Neural crest cell (in vitro differentiated cells): ENCODE measurements around the gene GPHB5. TPM values are rescaled to one million over a fixed set of nuclear protein-coding genes. Genes with fewer than 3 reads are reported as not detected.

Source experiments
- DNase-seq: peaks from one replicate; pipeline ENCODE4 v3.0.0; 2021; ENCODE audit warnings: low read depth, mixed read lengths, low spot score
- H3K27ac Mint-ChIP-seq: one replicate; pipeline ENCODE4 v1.8.0; 2021; ENCODE audit warnings: mild to moderate bottlenecking, mixed read lengths; ENCODE audit not compliant: unreplicated experiment
- H3K27me3 Mint-ChIP-seq: 2 replicates; pipeline ENCODE4 v1.8.0; 2021; ENCODE audit warnings: low read depth, mild to moderate bottlenecking, mixed read lengths
- H3K36me3 Mint-ChIP-seq: 2 replicates; pipeline ENCODE4 v1.8.0; 2021; ENCODE audit warnings: low read depth, mild to moderate bottlenecking, mixed read lengths
- H3K4me1 Mint-ChIP-seq: 2 replicates; pipeline ENCODE4 v1.8.0; 2021; ENCODE audit warnings: mixed read lengths
- H3K4me3 Mint-ChIP-seq: one replicate; pipeline ENCODE4 v1.8.0; 2021; ENCODE audit warnings: mild to moderate bottlenecking, mixed read lengths
- H3K9me3 Mint-ChIP-seq: 2 replicates; pipeline ENCODE4 v1.8.0; 2021; ENCODE audit warnings: mixed read lengths
- total RNA-seq: library from RNA; stranded (reverse); gene quantifications from 2 replicates; pipeline ENCODE4 v1.2.1, GENCODE V29; 2021
- TF ChIP-seq, protein P1 (sequence below): fragments of 200-600 bp; sonication (generic); conservative IDR thresholded peaks from 2 replicates; pipeline ENCODE4 v1.5.0; 2021; ENCODE audit warnings: antibody characterized with exemption, mild to moderate bottlenecking

GPHB5 gene
- total RNA-seq, 1 donor from 2014 or later, result not detected

DNA sequence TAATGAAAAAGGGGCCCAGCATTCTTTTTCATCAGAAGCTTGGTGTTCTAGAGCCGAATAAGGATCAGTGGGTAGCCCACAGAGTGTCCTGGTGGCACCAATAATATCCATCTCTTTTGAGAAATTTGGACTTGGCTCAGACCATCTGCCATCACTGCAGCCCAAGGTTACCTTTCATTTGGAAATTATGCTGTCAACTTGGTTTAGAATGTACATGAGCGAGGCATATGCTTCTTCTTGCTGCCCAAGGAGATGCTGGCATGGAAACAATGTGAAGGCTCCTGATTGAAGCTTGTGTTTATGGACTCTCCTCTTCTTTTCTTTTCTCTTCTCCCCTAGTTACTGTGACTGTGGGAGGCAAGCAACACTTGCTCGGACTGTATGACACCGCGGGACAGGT is 50.0 kb downstream of the GPHB5 start:
- H3K27ac Mint-ChIP-seq, result no peak overlapping the region
- no peaks in the 10 kb centered on the region for H3K4me1 Mint-ChIP-seq
- no peaks in the 10 kb centered on the region for H3K27me3 Mint-ChIP-seq
- H3K4me3 Mint-ChIP-seq, result no peak overlapping the region
- DNase-seq, result no peak
- H3K9me3 Mint-ChIP-seq, result peaks cover 9% of the 10 kb centered on the region
- TF ChIP-seq, protein P1, sequence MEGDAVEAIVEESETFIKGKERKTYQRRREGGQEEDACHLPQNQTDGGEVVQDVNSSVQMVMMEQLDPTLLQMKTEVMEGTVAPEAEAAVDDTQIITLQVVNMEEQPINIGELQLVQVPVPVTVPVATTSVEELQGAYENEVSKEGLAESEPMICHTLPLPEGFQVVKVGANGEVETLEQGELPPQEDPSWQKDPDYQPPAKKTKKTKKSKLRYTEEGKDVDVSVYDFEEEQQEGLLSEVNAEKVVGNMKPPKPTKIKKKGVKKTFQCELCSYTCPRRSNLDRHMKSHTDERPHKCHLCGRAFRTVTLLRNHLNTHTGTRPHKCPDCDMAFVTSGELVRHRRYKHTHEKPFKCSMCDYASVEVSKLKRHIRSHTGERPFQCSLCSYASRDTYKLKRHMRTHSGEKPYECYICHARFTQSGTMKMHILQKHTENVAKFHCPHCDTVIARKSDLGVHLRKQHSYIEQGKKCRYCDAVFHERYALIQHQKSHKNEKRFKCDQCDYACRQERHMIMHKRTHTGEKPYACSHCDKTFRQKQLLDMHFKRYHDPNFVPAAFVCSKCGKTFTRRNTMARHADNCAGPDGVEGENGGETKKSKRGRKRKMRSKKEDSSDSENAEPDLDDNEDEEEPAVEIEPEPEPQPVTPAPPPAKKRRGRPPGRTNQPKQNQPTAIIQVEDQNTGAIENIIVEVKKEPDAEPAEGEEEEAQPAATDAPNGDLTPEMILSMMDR, result no peak
- peaks cover 12% of the 10 kb centered on the region for H3K36me3 Mint-ChIP-seq

- peak overlapping the region; percentile 29 for H3K27ac Mint-ChIP-seq
Observed at GRCh38 chr14:63267171-63267570, 51.6 kb downstream of the GPHB5 start.

GRCh38 chr14:63266106-63266505 is 52.6 kb downstream of the GPHB5 start:
- H3K27ac Mint-ChIP-seq, result no peak overlapping the region
- TF ChIP-seq, protein P1, result no peak
- H3K4me1 Mint-ChIP-seq, result no peaks in the 10 kb centered on the region
- DNase-seq, result no peak
- H3K9me3 Mint-ChIP-seq, result peaks cover 9% of the 10 kb centered on the region
- peaks cover 12% of the 10 kb centered on the region for H3K36me3 Mint-ChIP-seq
- no peak overlapping the region for H3K4me3 Mint-ChIP-seq
- no peaks in the 10 kb centered on the region for H3K27me3 Mint-ChIP-seq

More at GRCh38 chr14:63267171-63267570, 51.6 kb downstream of the GPHB5 start:
- DNase-seq, result no peak
- H3K36me3 Mint-ChIP-seq, result peaks cover 9% of the 10 kb centered on the region
- no peaks in the 10 kb centered on the region for H3K4me1 Mint-ChIP-seq
- H3K4me3 Mint-ChIP-seq, result no peak overlapping the region
- TF ChIP-seq, protein P1, result no peak
- H3K9me3 Mint-ChIP-seq, result peaks cover 9% of the 10 kb centered on the region
- no peaks in the 10 kb centered on the region for H3K27me3 Mint-ChIP-seq

Other genes with a start within 250 kb of the GPHB5 start
- gene RHOJ, start 114.5 kb downstream of the GPHB5 start, total RNA-seq, result 28.0 and 34.6 TPM in 2 replicates
- gene PPP2R5E, start 224.4 kb upstream of the GPHB5 start, total RNA-seq, result 67.3 and 70.3 TPM in 2 replicates